ENCODE measurements around the gene ADCK1. TPM values are rescaled to one million over a fixed set of nuclear protein-coding genes. Genes with fewer than 3 reads are reported as not detected.
"Not testable (repeated sequence)": the region's sequence is repeated elsewhere in the genome, so short reads cannot be mapped to it uniquely, and the experiment has no call there.

ADCK1 gene
- polyA plus RNA-seq, 4 donors = 7.6 to 12.8 (median 10.0) TPM

GRCh38 chr14:77892381-77892871 lies 92.5 kb downstream of the ADCK1 start:
- no peak for DNase-seq (ENCODE audit: low read depth in 4 of 4, low spot score in 2 of 4)

GRCh38 chr14:77892890-77893484 lies 93.1 kb downstream of the ADCK1 start:
- DNase-seq (ENCODE audit: low read depth in 4 of 4, low spot score in 2 of 4) = no peak

- no peak for DNase-seq (ENCODE audit: low read depth in 4 of 4, low spot score in 2 of 4)
Measured at GRCh38 chr14:77897374-77897773, 97.5 kb downstream of the ADCK1 start.

GRCh38 chr14:77902811-77903210 lies 102.9 kb downstream of the ADCK1 start:
- no peak for DNase-seq (ENCODE audit: low read depth in 4 of 4, low spot score in 2 of 4)

- DNase-seq (ENCODE audit: low read depth in 4 of 4, low spot score in 2 of 4) = no peak
Measured at GRCh38 chr14:77903221-77903620, 103.3 kb downstream of the ADCK1 start.

GRCh38 chr14:77903937-77904617 lies 104.2 kb downstream of the ADCK1 start:
- DNase-seq (ENCODE audit: low read depth in 4 of 4, low spot score in 2 of 4) = no peak

GRCh38 chr14:77906446-77906845 lies 106.5 kb downstream of the ADCK1 start:
- no peak for DNase-seq (ENCODE audit: low read depth in 4 of 4, low spot score in 2 of 4)

GRCh38 chr14:77908847-77909246 lies 108.9 kb downstream of the ADCK1 start:
- DNase-seq (ENCODE audit: low read depth in 4 of 4, low spot score in 2 of 4) = no peak

- DNase-seq (ENCODE audit: low read depth in 4 of 4, low spot score in 2 of 4) = no peak
Measured at GRCh38 chr14:77909911-77910310, 110.0 kb downstream of the ADCK1 start.

- DNase-seq (ENCODE audit: low read depth in 4 of 4, low spot score in 2 of 4) = no peak
Measured at GRCh38 chr14:77910506-77910905, 110.6 kb downstream of the ADCK1 start.

- DNase-seq (ENCODE audit: low read depth in 4 of 4, low spot score in 2 of 4) = no peak
Measured at GRCh38 chr14:77911356-77911755, 111.4 kb downstream of the ADCK1 start.

- no peak for DNase-seq (ENCODE audit: low read depth in 4 of 4, low spot score in 2 of 4)
Measured at GRCh38 chr14:77912754-77913556, 113.0 kb downstream of the ADCK1 start.

- no peak for DNase-seq (ENCODE audit: low read depth in 4 of 4, low spot score in 2 of 4)
Measured at GRCh38 chr14:77914073-77914721, 114.3 kb downstream of the ADCK1 start.

- DNase-seq (ENCODE audit: low read depth in 4 of 4, low spot score in 2 of 4) = not testable (repeated sequence)
Measured at GRCh38 chr14:77915390-77915789, 115.5 kb downstream of the ADCK1 start.

- no peak for DNase-seq (ENCODE audit: low read depth in 4 of 4, low spot score in 2 of 4)
Measured at GRCh38 chr14:77917491-77918201, 117.7 kb downstream of the ADCK1 start.

- DNase-seq (ENCODE audit: low read depth in 4 of 4, low spot score in 2 of 4) = no peak
Measured at GRCh38 chr14:77918448-77918847, 118.5 kb downstream of the ADCK1 start.

GRCh38 chr14:77920312-77920711 lies 120.4 kb downstream of the ADCK1 start:
- DNase-seq (ENCODE audit: low read depth in 4 of 4, low spot score in 2 of 4) = no peak

- no peak for DNase-seq (ENCODE audit: low read depth in 4 of 4, low spot score in 2 of 4)
Measured at GRCh38 chr14:77921818-77922217, 121.9 kb downstream of the ADCK1 start.

- peak in 2 of 4 donors; percentile 29 to 54 for DNase-seq (ENCODE audit: low read depth in 4 of 4, low spot score in 2 of 4)
Measured at GRCh38 chr14:77923131-77923936, 123.4 kb downstream of the ADCK1 start.
